Stimulated activated CD8-positive, alpha-beta memory T cell treated with anti-CD3 and anti-CD28 coated beads, Interleukin-7, amount 100 ng/mL, for 24 hours (primary cell): ENCODE data around the gene LTBP1.

Experiments used
- DNase-seq: peaks from one replicate; pipeline ENCODE4 v3.0.0-alpha.2; 2020; ENCODE audit warnings: low read depth

LTBP1 gene

DNA sequence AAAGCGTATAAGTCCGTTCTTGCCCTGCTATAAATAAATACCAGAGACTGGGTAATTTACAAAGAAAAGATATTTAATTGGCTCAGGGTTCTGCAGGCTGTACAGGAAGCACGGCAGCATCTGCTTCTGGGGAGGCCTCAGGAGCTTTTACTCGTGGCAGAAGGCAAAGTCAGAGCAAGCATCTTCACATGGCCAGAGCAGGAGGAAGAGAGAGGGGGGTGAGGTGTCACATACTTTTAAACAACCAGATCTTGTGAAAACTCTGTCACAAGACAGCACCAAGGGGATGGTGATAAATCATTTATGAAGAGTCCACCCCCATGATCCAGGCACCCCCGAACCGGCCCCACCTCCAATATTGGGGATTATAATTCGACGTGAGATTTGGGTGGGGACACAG, 130.6 kb downstream of the LTBP1 start:
- no peak for DNase-seq

DNA sequence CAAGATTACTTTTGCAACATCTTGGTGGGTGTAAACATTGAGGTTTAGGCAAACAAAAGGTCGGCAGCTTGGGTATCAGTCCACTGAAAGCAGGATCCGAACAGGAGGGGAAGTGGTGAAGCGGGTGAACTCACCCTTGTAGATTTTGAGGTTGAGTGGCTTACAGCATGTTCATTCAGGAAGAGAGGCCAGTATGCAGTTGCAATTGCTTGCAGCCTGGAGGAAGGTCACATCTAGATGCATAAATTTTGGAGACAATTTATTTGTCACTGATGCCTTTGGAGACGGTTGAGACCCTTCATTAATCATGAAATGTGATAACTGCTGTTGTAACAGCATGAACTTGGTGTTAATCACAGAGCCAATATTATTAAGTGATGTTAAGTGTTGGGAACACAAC, 131.1 kb downstream of the LTBP1 start:
- no peak for DNase-seq

DNA sequence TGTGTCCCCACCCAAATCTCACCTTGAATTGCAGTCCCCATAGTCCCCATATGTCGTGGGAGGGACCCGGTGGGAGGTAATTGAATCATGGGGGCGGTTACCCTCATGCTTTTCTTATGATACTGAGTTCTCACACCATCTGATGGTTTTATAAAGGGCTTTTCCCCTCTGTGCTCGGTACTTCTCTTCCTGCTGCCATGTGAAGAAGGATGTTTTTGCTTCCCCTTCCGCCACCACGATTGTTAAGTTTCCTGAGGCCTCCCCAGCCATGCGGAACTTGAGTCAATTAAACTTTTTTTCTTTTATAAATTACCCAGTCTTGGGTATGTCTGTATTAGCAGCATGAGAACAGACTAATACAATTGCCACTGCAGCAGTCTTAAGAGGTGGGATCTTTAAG, 134.9 kb downstream of the LTBP1 start:
- DNase-seq, result no peak

DNA sequence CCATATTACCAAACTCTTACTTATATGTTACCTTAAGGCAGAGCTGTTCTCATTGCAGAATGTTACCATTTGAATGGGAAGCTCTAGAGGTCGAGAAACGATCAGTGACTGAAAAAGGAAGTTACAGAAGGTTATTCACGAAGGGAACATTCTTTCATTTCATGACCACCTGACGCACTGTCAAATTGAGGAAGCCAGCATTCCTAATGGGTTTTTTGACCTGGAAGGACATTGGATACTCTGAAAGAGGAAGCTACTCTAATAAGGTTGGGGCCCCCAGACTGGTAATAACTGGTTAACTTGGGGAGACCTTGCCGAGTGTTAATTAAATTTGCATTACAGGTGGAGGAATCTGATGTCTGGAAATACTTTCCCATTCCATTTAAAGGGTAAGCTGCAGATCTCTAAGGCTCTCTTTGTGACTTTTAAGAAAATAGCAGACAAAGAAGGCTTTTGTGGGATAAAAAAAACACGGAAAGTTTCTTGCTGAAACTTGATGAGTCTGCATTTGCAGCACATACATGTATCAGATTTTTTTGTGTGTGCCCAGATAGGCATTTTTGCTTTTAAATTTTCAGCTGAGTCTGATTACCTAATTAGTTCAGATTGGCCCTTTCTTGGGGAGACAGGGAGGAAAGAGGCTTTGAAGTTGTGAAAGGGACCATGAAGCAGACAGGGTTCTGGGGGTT, 137.1 kb downstream of the LTBP1 start:
- no peak for DNase-seq

DNA sequence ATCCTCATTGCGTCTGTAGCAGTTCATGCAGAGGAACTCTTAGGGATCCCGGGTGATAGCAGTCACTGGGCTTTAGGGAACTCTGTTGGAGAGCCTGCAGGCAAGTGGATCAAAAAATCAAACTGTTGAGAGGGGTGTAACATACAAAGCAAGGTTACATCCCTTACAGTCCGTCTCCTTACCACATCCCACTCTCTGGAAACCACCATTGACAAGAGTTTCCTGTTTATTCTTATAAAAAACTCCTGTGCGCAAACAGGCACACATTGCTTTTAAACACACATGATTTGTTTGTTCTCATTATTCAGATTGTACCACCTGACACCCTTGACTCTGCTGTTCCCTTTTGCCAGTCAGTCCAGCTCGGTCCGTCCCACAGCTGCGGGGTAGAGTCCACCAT, 137.7 kb downstream of the LTBP1 start:
- DNase-seq, result no peak

DNA sequence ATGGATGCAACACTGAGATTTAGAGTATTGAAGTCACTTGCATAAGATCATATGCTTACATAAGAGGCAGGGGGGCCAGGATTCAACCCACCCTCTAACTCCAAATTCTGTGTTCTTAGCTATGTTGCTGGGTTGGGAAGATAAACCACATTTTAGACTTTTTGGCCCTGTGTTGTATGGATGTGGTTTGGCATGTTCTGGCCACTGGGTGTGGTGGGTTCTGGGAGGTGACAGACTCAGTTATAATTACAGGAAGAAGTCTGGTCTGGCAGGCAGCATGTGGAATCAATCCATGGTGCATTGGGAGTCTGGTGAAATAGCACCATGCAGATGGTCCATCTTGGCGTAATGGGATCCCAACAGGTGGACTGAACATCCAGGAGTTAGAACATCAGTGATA, 138.9 kb downstream of the LTBP1 start:
- DNase-seq, result no peak

DNA sequence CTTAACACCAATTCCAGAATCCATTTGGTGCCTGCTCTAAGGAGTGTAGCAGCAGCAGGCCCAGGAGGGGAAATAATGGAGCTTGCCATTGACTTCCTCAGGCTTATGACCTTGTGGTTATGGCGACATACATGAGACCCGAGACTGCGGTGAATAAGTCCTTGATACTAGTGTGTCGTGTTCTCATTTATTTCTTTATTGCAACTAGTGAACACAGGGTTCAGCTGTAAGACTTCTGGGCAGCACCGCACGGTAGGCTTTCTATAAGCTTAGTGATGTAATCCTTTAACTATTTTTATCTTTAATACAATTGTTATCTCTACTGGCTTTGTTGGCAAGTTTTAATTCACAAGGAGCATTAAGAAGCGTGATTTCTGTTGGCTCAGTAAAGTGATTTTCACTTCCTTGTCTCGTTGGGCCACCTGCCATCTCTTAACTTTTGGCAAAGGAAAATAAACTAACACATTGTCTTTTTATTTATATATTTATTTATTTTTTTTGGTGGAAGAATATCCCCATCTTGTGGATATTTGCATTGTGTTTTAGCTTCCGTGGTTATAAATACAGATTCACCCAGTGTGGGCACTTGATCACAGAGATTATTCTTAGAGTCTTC, 139.8 kb downstream of the LTBP1 start:
- no peak for DNase-seq

DNA sequence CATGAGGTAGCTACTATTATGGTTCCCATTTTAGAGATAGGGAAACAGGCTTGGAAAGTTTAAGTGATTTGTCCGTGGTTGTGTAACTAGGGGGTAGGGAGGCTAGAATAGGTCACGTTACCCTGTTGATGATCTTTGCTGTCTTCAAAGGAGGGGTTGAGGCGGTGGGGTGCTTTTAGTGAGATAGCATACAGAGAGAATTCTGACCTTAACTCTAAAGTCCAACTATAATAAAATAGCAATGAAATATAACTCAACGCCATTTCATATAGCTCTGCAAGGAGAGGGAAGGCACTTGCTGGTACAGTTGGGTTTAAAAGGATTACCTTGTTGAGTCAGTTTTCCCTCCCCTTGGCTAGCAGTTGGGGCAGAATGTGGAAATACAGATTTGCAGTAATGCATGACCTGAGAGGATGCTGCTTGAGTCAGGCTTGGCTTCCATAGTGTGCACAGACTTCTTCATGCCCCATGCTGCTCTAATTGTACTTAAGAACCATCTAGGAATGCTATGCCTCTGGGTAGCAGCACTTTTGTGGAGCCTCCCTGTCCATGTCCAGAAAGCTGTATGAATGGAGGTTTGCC, 143.9 kb downstream of the LTBP1 start:
- no peak for DNase-seq

DNA sequence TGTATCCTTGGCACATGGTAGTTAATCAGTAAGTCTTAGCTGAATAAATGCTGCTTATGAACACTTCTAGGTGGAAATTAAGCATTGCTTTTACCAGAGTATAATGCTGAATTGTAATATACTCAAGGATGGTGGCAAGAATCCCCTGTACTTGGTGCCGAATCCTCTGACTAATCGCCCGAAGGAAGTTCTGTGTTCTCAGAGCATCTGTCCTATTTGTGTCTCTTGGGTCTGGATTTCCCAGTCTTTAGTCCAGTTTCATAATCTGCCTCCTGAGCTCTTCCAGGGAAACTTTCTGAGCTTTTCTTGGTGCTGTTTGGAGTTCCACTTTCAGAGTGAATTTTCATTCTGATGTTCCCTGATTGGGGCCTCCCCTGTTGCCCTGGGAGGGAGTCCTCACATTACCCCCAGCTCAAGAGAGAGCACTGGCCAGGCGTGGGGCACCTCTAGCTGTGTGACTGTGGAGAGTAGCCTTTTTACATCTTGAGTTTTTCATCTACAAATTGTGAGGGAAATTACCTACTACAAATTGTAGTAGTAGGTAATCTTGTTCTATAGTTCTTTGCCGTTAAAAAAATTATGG, 144.9 kb downstream of the LTBP1 start:
- DNase-seq, result no peak

DNA sequence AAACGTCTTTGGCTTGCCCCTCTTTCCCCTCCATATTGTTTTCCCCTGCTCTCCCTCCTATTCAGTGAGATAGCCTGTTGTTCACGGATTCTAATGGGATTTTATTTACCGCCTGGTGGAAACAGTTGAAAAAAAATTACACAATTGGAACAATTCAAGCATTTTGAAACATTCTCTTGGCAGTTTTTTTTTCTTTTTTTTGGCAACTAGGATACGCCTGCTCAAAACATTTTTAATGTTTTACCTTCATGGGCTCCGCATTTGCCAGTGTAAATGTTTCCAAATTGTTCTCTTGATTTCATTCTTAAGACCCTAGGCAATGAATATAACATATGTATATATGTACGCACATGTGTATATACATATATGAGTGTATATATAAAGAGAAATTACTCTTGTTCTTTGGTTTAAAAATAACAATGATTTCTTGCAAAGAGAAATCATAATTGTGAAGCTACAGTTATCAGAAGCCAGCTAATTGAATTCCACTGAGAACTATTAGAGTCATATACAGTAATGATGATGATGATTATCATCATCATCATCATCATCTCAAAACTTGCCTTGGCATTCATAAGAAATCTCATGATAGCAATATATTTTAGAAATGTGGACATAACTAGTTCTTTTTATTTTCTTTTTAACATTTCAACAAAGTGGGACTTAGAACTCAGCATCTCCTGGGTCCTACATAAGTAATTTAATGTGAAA, 146.7 kb downstream of the LTBP1 start:
- DNase-seq, result no peak

DNA sequence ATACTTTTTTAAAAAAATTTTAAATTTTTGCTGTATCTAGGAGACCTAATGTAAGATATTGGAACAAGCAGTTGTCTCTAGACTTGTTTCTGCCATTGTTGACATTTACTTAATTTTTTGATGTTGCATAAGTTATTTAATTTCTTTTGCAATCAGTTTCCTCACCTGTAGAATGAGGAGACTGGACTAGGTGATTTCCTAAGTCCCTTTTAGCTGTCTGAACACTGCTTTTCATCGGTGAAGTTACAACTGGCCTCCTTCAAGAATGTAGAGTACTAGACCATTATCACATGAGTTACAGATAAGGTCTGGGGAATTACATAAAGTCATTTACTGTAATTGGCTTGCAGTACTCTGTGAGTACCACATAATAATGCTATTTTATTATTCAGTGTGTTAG, 147.6 kb downstream of the LTBP1 start:
- no peak for DNase-seq

DNA sequence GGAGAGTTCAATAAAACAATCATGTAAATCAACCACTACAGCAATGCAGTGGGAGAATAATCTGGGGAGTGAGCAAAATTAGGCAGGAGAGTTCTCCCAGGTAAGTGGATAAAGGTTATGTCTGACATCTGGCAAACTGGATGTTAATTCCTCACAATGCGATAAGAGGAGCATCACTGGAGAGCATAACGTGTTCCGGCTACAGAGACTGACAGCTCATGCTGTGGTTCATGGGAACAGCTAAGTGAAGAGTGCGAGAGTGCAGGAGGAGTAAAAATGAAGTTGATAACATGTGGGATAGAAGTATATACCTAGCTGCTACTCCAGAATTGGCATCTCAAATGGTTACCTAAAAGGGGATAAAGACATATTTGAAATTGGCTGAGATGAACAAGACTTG, 153.2 kb downstream of the LTBP1 start:
- DNase-seq, result no peak

DNA sequence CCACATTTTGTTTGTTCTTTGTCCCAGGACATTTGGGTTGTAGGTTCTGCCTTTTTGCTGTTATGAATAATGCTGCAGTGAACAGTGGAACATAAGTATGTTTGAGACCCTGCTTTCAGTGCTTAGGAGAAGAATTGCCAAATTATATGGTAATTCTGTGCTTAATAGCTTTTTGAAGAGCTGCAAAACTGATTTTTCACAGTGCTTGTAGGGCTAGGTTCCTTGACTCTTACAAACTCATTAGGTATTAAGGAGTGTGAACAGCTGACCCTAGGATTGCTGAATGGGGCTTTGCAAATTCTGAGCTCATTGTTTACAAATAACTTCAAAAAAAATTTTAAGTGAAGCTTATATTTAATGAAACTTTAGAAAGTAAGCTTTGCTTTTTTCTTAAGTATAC, 154.2 kb downstream of the LTBP1 start:
- no peak for DNase-seq

DNA sequence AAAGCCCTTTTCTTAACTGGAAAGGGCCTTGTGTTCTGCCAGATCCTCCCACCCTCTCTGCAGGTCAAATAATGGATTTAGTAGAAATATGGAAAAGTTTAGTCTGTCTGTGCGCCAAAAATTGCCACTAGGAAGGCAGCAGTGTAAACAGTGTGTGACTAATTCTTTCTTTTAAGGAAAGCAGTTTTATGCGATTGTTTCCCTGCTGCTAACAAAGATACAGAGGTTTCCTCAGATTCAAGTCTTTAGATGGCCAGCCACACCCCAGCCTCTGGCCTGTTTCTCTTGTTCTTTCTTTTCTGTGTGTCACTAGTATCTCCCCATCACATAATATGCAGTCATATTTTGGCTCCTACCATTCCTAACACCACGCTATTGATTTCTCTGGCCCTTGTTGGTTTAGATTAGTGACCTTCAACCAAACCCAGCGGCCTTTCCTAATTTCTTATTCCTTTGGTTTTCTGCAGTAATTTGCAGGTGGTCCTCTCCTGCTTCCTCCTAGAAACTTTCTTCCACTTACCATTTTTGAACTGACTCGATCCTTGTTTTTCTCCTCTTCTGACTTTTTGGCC, 157.4 kb downstream of the LTBP1 start:
- no peak for DNase-seq

DNA sequence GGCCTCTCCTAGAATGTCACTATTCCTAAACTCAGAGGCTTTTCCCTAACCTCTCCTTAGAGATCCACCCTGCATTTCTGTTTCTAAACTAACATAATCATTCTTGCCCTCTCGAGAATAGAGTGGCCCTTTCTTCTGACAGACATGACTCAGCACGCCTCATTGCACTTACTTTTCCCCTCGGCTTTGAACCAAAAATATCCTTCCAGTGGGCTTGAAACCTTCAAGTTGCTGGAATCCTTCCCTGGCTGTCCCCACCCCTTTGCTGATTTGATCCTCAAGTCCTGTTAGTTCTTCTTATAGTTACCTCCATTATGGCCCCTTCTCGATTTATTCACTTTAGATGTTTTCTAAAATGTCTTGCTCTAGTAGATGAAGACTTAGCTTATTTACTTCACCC, 158.0 kb downstream of the LTBP1 start:
- no peak for DNase-seq

DNA sequence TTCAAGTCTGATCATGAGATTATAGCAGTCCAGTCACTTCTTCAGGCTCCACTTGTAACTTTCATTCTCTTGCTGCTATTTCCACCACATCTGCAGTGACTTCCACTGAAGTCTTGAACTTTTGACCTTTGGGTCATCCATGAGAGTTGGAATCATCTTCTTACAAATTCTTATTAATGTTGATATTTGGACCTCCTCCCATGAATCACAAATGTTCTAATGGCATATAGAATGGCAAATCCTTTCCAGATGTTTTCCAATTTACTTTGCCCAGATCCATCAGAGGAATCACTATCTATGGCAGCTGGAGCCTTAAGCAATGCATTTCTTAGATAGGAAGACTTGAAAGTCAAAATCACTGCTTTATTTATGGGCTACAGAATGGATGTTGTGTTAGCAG, 159.4 kb downstream of the LTBP1 start:
- DNase-seq, result no peak

DNA sequence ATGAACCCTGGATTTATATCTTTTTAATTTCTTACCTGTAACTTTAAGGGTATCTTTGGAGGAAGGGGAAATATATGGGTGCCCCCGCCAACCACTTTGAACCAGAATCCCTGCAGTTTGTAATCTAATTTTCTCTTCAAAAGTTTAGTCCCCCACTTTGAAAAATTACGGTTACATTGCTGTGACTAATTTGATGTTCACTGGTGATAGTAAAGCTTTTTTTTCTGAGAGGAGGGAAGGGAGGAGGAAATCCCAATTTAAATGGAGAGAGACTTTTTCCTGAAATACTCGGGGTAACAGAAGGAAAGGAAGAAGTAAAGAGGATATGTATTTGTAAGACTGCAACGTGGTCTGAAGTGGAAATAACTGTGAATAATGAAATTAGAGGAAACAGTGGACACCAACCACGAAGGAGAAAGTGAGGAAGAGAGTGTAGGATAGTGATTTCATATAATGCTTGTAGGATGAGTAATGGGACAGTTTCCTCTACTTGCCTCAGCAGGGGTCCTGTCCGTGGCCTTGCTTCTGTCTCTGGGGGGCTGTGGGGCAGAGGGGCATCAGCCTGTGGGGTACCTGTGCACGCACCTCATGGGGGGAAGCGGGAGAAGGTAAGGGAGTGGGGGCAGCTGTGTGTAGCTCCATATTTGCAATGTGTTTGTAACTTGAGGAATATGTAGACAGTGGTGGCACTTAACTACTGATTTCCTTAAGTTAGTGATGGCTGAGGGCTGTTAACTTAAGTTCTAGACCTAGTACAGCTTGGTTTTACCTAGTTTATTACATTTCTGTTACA, 161.1 kb downstream of the LTBP1 start:
- no peak for DNase-seq

DNA sequence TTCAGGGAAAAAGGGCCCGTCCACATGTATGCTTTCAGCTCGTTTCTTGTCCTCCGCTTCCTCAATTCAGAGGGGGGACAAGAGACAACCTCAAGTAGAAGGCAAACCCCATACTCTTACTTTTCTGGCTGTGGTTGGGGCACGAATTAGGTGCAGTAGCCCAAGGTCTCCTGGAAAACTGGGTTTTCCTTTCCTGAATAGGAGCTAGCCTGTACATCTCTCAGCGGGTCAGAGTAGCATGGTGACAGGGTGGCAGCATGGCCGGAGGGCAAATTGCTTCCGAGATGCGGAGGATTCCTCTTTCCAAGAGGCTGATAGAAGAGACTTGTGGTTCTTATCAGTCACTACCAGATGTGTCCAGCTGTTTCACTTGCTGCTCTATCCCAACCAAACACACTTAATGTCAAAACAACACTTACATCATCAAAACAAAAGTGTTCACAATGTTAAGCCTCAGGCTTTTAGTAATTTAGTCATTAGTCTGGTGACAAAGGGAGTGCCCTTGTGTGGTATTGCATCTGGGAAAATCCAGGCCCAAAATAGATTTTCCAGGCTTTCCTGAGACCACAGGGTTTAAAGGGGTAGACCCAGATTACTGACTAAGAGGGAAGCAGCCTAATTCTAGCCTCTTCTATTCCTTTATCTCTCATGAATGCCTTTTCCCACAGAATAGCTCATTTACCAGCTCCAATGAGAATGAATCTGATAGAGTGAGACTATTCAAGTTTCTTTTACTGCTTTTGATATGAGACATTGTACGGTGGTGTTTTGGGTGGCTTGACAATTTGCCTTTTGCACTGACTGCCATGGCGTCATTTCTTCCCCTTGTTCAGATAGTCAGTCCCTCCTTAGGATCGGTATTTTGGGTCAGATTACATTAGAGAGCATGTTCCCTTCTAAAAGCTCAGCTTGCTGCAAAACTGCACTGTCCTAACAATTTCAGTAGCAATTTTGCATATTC, 162.0 kb downstream of the LTBP1 start:
- no peak for DNase-seq

DNA sequence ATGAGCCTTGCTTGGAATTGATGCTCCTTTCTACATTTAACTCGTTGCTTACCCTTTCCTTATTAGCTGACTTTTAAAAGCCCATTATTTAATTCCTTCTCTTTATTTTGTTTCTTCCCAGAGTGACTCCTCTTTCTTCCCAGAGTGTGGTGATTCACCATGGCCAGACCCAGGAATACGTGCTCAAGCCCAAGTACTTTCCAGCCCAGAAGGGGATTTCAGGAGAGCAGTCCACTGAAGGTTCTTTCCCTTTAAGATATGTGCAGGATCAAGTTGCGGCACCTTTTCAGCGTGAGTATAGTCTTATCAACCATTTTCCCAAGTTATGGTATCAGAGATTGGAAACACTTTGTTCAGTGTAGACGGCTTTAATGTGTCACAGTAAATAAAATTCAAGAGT, 163.7 kb downstream of the LTBP1 start:
- no peak for DNase-seq

DNA sequence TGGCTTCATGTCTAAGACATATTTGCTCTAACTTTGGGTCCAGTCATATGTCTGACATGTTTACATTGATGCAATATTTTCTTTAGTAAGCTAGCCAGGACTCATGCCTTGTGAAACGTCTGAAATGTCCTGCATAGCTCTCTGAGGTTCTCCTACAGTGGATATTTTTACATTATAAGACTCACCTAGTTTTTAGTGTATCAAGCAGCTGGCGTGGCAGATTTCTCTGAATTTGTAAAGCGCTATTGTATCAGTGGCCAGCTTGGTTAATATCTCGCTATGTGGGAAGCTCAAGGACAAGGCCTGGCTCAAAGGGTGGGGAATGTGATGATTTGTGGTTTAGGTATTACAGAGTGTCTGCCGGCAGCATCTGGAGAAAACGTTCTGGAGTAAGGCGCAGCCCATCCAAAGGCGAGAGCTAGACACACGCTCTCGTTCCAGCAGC, 164.3 kb downstream of the LTBP1 start:
- no peak for DNase-seq
